Breast epithelium (tissue), 4 donors: ENCODE measurements around the gene CA5B. TPM values are rescaled to one million over a fixed set of nuclear protein-coding genes. Genes with fewer than 3 reads are reported as not detected.
"Not testable (repeated sequence)": the region's sequence is repeated elsewhere in the genome, so short reads cannot be mapped to it uniquely, and the experiment has no call there.

Experiments used
- DNase-seq, 2 donors: peaks; one replicate each; pipeline ENCODE4 v3.0.0-alpha.2; 2019; ENCODE audit warnings: low spot score in 2 of 2
- H3K27ac ChIP-seq, 2 donors: fragments of 200-600 bp; sonication (generic) in 1 of 2; one replicate each; pipeline ENCODE4 v1.5.1; 2016 to 2019; ENCODE audit warnings: mild to moderate bottlenecking in 1 of 2
- H3K27me3 ChIP-seq, 2 donors: fragments of 200-600 bp; sonication (generic) in 1 of 2; one replicate each; pipeline versions ENCODE4 v1.5.1 to v1.6.0; 2017 to 2019; ENCODE audit warnings: control low read depth in 1 of 2, mild to moderate bottlenecking in 1 of 2
- H3K36me3 ChIP-seq: fragments of 200-600 bp; one replicate; pipeline ENCODE4 v1.5.1; 2019
- H3K4me1 ChIP-seq, 2 donors: fragments of 200-600 bp; sonication (generic); one replicate each; pipeline ENCODE4 v1.5.1; 2016 to 2019; ENCODE audit warnings: control low read depth in 1 of 2
- H3K4me3 ChIP-seq, 3 donors: fragments of 200-600 bp; sonication (generic); 1 replicate in 2 of 3; 2 replicates in 1 of 3; pipeline ENCODE4 v1.5.1; 2016 to 2019; ENCODE audit warnings: mild to moderate bottlenecking in 3 of 3, moderate library complexity in 2 of 3
- H3K9me3 ChIP-seq, 2 donors: fragments of 200-600 bp; sonication (generic) in 1 of 2; one replicate each; pipeline ENCODE4 v1.5.1; 2016 to 2019; ENCODE audit warnings: control low read depth in 1 of 2
- POLR2A ChIP-seq: fragments of 450-650 bp; IDR thresholded peaks from one replicate; pipeline ENCODE4 v1.6.1; 2016; ENCODE audit warnings: antibody characterized with exemption, mild to moderate bottlenecking, moderate library complexity
- POLR2AphosphoS5 ChIP-seq, 3 donors: sonication (generic); formaldehyde crosslinking; IDR thresholded peaks; one replicate each; pipeline ENCODE4 v1.6.1; 2017; ENCODE audit warnings: antibody characterized with exemption in 3 of 3
- intact Hi-C: fragments of 100-400 bp; cut with DNase I; formaldehyde crosslinking; loops from one replicate; pipeline ENCODE4 v1.15.1; 2023; ENCODE audit warnings: low total_unique reads
- total RNA-seq, 3 donors: library from RNA; depleted of rRNA; stranded (reverse); fragments of >200 nt; gene quantifications; one replicate each; pipeline ENCODE4 v1.1.0, GENCODE V29; 2016
- TF ChIP-seq, protein P1 (sequence below), 3 donors: fragments of 450-650 bp; IDR thresholded peaks; one replicate each; pipeline ENCODE4 v1.5.1; 2016 to 2017; ENCODE audit warnings: antibody characterized with exemption in 3 of 3, mild to moderate bottlenecking in 3 of 3, moderate library complexity in 3 of 3

CA5B gene
- total RNA-seq, 3 donors from 2014 or later, result 16.1 to 23.0 (median 22.0) TPM

DNA sequence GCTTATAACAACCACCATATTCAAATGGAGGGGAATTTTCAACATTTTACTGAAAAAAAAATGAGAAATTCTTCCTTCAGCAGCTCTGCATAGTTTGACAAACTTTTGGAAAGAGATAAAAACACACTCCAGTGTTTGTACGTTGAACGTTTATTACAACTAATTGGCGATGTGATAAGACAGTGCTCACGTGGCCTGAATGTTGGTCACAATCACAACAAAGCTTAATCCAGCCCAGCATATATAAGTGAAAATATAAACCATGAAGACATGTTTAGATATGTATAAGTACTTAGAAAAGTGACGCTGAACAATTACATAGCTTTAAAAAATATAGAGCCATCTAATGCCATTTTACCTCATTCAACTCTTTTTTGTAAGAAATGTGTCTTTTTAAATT lies 87.9 kb downstream of the CA5B start:
- DNase-seq, result no peak
- H3K4me3 ChIP-seq, result no peak overlapping the region
- H3K27me3 ChIP-seq, result no peaks in the 10 kb centered on the region
- intact Hi-C loops, result no loop called here
- no peaks in the 10 kb centered on the region for H3K4me1 ChIP-seq
- TF ChIP-seq, protein P1, sequence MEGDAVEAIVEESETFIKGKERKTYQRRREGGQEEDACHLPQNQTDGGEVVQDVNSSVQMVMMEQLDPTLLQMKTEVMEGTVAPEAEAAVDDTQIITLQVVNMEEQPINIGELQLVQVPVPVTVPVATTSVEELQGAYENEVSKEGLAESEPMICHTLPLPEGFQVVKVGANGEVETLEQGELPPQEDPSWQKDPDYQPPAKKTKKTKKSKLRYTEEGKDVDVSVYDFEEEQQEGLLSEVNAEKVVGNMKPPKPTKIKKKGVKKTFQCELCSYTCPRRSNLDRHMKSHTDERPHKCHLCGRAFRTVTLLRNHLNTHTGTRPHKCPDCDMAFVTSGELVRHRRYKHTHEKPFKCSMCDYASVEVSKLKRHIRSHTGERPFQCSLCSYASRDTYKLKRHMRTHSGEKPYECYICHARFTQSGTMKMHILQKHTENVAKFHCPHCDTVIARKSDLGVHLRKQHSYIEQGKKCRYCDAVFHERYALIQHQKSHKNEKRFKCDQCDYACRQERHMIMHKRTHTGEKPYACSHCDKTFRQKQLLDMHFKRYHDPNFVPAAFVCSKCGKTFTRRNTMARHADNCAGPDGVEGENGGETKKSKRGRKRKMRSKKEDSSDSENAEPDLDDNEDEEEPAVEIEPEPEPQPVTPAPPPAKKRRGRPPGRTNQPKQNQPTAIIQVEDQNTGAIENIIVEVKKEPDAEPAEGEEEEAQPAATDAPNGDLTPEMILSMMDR (IDR thresholded peaks at IDR 0.05), result no peak
- no peak for TF ChIP-seq POLR2AphosphoS5 (IDR thresholded peaks at IDR 0.05)
- TF ChIP-seq POLR2A, result no peak
- H3K36me3 ChIP-seq, result no peaks in the 10 kb centered on the region
- no peak overlapping the region for H3K27ac ChIP-seq
- H3K9me3 ChIP-seq, result no peaks in the 10 kb centered on the region

DNA sequence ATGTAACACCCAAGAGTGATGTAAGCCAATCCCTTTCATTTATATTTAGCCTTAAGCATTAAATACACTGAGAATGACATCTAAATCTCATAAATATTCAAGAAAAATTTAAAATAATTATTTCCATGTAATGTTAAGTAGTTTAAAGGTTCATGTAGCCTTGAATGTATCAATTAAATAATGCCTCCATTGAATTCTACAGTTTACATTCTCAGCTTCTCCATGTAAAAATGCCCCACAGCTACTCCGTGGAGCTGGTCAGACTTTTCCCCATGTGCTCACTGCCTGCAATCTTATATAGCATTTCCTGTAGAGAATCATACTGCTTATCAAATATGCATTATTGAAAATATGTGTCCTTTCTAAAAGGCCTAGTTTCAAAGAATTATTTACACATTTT lies 91.1 kb downstream of the CA5B start:
- H3K4me1 ChIP-seq, result no peaks in the 10 kb centered on the region
- DNase-seq, result no peak
- no peaks in the 10 kb centered on the region for H3K27me3 ChIP-seq
- H3K27ac ChIP-seq, result no peak overlapping the region
- H3K36me3 ChIP-seq, result no peaks in the 10 kb centered on the region
- H3K9me3 ChIP-seq, result no peaks in the 10 kb centered on the region
- intact Hi-C loops, result no loop called here
- no peak overlapping the region for H3K4me3 ChIP-seq
- TF ChIP-seq POLR2A, result no peak
- no peak for TF ChIP-seq POLR2AphosphoS5 (IDR thresholded peaks at IDR 0.05)

DNA sequence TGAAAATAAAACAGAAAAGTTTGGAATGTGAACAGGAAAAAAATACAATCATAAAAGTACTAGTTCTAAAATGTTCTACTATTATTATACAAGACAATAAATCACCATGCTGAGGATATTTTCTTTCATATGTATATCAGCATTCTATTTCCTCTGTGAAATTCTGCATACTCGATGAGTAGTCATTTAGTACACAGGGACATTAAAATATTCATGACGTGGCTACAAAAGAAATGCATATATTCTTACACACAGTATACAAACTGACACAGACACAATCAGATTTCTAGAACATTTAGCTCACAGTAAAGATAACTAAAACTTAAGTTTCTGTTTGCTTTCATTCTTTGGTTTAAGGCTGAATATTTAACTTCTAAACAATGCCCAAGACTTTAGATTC lies 93.3 kb downstream of the CA5B start:
- DNase-seq, intact Hi-C loops, H3K4me1 ChIP-seq, H3K36me3 ChIP-seq, H3K27ac ChIP-seq, H3K9me3 ChIP-seq, H3K27me3 ChIP-seq, H3K4me3 ChIP-seq: not testable (repeated sequence)

DNA sequence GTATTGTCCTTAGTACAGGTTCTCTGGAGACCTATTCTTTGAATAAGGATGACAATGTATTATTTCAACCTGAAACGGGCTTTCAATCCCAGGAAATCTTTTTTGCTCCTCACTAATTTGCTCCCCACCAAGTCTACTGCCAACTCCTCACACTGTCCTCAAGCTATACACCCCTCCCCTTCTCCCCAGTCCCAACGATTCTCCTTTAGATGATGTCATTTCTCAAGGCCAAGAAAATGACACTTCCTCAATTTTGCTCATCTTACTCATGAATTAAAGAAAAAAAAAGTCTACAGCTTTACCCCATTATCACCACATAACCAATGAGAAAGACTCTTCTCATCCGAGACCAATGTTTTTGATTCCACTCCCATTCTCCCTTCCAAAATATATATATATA lies 96.0 kb downstream of the CA5B start:
- no peaks in the 10 kb centered on the region for H3K27me3 ChIP-seq
- no peaks in the 10 kb centered on the region for H3K36me3 ChIP-seq
- intact Hi-C loops, result no loop called here
- H3K4me1 ChIP-seq, result no peaks in the 10 kb centered on the region
- no peak overlapping the region for H3K4me3 ChIP-seq
- DNase-seq, result no peak
- no peak overlapping the region for H3K27ac ChIP-seq
- TF ChIP-seq POLR2AphosphoS5 (IDR thresholded peaks at IDR 0.05), result no peak
- TF ChIP-seq, protein P1 (IDR thresholded peaks at IDR 0.05), result no peak
- TF ChIP-seq POLR2A, result no peak
- no peaks in the 10 kb centered on the region for H3K9me3 ChIP-seq

DNA sequence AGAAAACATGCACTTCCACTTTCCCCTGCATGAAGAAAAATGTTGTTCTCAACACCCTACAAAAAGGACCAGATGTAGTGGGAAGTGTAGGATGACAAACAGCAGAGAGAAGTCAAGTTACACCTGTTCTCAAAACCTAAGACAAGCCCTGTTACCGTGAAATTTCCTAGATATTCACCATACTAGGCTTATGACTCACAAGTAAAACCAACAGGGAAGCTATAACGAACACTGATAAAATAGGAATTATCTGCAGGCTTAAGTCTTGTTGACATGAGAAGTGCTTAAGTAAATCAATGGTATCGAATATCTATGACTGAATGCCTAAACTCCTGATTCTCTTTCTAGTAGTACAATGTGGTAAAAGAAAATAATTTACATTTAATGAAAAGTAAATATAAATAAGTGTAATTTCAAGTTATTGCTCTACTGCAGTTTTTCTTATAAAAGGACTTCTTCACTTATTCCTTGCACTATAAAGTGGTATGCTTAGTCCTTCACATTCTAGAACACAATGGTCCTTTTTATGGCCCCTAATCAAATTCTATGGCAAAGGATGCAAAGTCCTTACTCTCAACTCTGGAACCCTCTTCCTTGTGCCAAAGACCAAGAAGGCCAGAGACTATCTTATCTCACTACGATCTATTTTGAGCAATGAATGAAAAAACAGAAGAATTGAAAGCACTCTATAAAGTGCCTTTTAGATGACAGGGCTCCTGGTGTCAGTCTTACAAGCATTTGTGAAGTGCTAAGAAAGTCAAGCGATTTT lies 96.9 kb downstream of the CA5B start:
- DNase-seq, result no peak
- Histone ChIP-seq H3K27me3 (no peaks in the 10 kb centered on the region), H3K27ac (no peak overlapping the region), H3K4me1 (no peaks in the 10 kb centered on the region), H3K9me3 (no peaks in the 10 kb centered on the region), H3K4me3 (no peak overlapping the region), H3K36me3 (no peaks in the 10 kb centered on the region)
- intact Hi-C loops, result no loop called here
- TF ChIP-seq POLR2AphosphoS5 (IDR thresholded peaks at IDR 0.05), result no peak
- TF ChIP-seq POLR2A, result no peak
- TF ChIP-seq, protein P1 (IDR thresholded peaks at IDR 0.05), result no peak

Other genes with a start within 250 kb of the CA5B start
- gene PIR, start 244.9 kb upstream of the CA5B start, total RNA-seq, result 10 to 100 TPM; 11.6 to 20.6 (median 14.4) TPM
- gene BMX, start 237.5 kb upstream of the CA5B start, total RNA-seq, result 1 to 10 TPM; 2.3 to 4.2 (median 3.9) TPM
- 1 to 10 TPM; 2.2 to 7.2 (median 5.6) TPM for gene ACE2, start 137.3 kb upstream of the CA5B start, total RNA-seq
- gene CLTRN, start 73.5 kb upstream of the CA5B start, total RNA-seq, result under 1 TPM in 2 of 3 donors, not detected in 1; 0.59 to 0.98 TPM
- 1 to 10 TPM; 8.9 to 9.8 (median 9.8) TPM for gene ZRSR2, start 52.2 kb downstream of the CA5B start, total RNA-seq
- 10 to 100 TPM; 23.0 to 56.5 (median 36.7) TPM for gene AP1S2, start 116.5 kb downstream of the CA5B start, total RNA-seq